ENCODE measurements around the gene TPD52L2. TPM values are rescaled to one million over a fixed set of nuclear protein-coding genes. Genes with fewer than 3 reads are reported as not detected.
"Not testable (repeated sequence)": the region's sequence is repeated elsewhere in the genome, so short reads cannot be mapped to it uniquely, and the experiment has no call there.

The TPD52L2 gene
- total RNA-seq, 4 donors from 2014 or later: 102 to 131 (median 113) TPM

DNA sequence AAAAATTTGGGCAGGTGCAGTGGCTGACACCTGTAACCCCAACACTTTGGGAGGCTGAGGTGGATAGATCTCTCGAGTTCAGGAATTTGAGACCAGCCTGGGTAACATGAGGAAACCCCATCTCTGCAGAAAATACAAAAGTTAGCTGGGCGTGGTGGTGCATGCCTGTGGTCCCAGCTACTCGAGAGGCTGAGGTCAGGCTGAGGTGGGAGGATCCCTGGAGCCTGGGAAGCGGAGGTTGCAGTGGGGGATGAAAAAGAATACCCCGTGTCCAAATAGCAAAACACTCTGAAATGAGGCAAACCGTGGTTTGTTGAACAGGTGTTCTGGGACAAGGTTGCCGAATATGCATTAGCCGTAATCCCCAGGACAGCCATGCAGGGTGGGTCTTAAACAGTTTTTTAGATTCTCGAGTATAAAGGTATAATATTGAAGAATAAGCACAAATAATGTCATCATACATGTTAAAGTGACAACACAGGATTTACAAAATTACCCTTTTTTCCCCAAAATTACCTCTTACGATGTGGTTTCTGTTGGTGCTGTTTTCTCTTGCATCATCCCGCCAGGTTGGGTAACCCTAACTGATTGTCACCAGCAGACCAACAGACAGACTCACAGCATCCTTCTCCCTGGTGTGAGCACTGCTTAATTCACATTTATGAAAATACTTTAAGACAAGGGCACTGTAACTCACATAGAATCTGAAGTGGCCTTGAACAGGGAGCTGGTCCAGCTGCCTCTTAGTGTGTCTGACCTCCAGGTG, 38.9 kb downstream of the TPD52L2 start:
- ATAC-seq (ENCODE audit: low FRiP score): no peak
- DNase-seq (ENCODE audit: low spot score): no peak
- TF ChIP-seq, protein P1, sequence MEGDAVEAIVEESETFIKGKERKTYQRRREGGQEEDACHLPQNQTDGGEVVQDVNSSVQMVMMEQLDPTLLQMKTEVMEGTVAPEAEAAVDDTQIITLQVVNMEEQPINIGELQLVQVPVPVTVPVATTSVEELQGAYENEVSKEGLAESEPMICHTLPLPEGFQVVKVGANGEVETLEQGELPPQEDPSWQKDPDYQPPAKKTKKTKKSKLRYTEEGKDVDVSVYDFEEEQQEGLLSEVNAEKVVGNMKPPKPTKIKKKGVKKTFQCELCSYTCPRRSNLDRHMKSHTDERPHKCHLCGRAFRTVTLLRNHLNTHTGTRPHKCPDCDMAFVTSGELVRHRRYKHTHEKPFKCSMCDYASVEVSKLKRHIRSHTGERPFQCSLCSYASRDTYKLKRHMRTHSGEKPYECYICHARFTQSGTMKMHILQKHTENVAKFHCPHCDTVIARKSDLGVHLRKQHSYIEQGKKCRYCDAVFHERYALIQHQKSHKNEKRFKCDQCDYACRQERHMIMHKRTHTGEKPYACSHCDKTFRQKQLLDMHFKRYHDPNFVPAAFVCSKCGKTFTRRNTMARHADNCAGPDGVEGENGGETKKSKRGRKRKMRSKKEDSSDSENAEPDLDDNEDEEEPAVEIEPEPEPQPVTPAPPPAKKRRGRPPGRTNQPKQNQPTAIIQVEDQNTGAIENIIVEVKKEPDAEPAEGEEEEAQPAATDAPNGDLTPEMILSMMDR (IDR thresholded peaks at IDR 0.05): no peak

DNA sequence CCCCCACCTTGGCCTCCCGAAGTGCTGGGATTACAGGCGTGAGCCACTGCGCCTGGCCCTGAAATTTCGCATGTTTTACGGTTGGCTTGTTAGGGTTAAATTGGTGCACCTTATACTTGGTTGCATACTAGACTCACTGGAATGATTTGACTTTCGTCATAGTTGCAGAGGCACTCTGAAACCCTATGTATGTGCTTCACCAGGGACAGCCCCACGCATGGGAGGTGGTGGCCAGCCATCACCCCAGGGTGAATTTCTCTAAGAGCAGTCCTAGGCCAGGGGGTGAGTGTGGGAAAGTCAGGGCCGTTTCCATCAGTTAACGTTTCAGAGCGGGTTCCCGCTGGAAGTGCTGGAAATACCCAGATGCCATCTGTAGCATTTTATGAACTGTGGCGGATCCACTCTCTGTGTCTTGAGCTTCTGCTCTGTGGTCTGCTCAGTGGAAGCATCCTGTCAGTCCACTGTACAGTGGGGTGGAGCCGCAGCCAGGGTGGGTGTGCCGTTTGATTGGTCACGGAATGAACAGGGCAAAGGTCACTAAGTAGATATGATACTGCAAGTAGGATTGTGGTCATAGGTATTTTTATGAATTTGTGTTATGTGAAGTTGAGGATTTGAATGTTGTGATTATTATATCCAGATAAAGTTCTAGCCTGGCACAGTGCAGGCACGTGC, 43.1 kb downstream of the TPD52L2 start:
- ATAC-seq (ENCODE audit: low FRiP score) (no peak), DNase-seq (ENCODE audit: low spot score) (no peak)
- TF ChIP-seq, protein P1 (IDR thresholded peaks at IDR 0.05): no peak

DNA sequence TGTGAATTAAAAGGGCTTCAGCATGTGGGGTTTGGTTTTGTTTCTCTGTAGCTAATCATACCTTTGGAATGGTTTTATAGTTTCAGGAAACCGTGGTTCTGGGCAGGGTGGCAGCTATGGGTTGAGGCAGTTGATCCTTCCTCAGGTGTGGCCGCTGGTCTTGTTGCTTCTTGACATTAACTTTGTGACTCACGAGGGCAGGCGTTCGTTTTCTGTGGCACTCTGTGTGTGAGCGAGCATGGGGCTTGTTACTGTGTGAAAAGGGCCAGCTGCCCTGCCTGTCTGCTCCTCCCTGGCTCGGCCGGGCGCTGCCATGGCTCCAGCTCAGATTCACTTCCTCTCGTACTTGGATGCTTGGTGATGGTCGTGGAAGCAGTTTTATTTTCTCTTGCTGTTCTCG, 46.1 kb downstream of the TPD52L2 start:
- DNase-seq (ENCODE audit: low spot score): no peak
- ATAC-seq (ENCODE audit: low FRiP score): no peak
- TF ChIP-seq, protein P1 (IDR thresholded peaks at IDR 0.05): no peak

DNA sequence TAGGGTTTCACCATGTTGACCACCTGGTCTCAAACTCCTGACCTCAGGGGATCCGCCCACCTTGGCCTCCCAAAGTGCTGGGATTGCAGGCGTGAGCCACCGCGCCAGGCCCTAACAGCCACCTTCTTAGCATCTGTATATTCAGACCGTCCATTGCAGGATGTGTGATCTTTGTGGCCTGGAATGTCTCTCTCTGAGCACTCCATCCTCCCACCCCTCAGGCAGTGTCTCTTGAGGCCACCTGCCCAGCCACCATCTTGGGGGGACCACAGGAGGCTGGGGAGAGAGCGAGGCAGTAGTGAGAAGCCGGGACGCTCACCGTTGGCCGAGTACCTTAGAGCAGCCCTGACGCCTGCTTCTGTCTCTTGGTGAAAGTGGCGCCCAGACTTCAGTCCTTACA, 48.7 kb downstream of the TPD52L2 start:
- ATAC-seq (ENCODE audit: low FRiP score) (no peak), DNase-seq (ENCODE audit: low spot score) (no peak)
- TF ChIP-seq, protein P1 (IDR thresholded peaks at IDR 0.05): no peak

DNA sequence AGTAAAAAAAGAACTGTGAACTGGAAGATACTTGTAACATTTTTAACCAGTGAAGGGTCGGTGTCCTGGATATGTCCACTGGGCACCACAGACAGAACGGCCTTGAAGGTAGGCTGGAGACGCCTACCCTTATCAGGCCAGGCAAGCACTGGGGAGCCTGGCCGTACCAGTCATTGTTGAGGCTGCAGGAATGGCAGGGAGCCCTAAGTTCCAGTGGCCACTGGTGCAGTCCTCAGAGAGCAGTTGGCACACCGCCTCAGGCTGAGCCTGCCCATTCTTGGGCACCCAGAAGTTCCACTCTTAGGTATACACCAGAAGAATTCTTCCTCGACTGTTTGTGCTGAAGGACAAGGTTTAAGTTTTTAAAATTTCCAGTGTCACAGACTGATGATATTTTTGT, 50.4 kb downstream of the TPD52L2 start:
- DNase-seq (ENCODE audit: low spot score) (no peak), ATAC-seq (ENCODE audit: low FRiP score) (no peak)
- TF ChIP-seq, protein P1 (IDR thresholded peaks at IDR 0.05): no peak

DNA sequence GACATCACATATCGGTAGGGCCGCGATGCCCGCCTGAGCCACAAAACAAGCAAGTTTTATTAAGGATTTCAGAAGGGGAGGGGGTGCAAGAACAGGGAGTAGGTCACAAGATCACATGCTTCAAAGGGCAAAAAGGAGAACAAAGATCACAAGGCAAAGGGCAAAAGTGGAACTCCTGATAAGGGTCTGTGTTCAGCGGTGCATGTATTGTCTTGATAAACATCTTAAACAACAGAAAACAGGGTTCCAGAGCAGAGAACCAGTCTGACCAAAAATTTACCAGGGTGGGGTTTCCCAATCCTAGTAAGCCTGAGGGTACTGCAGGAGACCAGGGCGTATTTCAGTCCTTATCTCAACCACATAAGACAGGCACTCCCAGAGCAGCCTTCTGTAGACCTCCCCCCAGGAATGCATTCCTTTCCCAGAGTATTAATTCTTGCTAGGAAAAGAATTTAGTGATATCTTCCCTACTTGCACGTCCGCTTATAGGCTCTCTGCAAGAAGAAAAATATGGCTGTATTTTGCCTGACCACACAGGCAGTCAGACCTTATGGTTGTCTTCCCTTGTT, 51.4 kb downstream of the TPD52L2 start:
- not testable (repeated sequence) for DNase-seq (ENCODE audit: low spot score); ATAC-seq (ENCODE audit: low FRiP score)

DNA sequence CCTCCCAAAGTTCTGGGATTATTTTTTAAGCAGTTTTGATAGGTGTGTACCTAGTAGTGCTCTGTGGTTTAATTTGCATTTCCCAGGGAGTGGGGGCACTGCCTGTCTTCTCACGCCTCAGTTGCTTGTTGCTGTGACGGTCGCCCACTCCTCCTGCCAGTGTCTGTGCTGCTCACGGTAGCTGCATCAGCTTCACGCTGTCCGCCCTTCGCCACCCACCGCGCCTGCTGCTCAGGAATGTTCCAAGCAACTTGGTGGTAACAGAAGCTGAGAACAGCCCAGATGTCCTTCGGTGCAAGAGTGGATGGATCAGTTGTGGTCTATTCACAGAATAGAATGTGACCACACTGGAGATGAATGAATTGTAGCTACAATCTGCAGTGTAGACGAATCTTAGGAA, 52.7 kb downstream of the TPD52L2 start:
- TF ChIP-seq, protein P1 (IDR thresholded peaks at IDR 0.05): no peak
- DNase-seq (ENCODE audit: low spot score): no peak
- no peak for ATAC-seq (ENCODE audit: low FRiP score)
